Measurements from ENCODE around the gene SEPTIN5.
"Not testable (repeated sequence)": the region's sequence is repeated elsewhere in the genome, so short reads cannot be mapped to it uniquely, and the experiment has no call there.

Gene SEPTIN5

DNA sequence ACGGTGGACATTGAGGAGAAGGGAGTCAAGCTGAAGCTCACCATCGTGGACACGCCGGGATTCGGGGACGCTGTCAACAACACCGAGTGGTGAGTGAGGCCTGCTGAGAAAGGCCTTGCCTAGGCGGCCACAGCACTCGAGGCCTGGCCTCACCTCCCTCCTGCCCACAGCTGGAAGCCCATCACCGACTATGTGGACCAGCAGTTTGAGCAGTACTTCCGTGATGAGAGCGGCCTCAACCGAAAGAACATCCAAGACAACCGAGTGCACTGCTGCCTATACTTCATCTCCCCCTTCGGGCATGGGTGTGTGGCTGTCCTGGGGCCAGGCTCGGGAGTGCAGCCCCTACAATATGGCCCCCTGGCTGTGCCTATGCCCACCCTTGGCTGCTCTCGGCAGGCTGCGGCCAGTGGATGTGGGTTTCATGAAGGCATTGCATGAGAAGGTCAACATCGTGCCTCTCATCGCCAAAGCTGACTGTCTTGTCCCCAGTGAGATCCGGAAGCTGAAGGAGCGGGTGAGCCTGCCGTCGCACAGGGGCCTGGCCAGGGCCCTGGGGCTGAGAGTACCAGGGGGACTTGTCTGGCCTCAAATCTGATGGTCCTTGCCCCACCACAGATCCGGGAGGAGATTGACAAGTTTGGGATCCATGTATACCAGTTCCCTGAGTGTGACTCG, 6.0 kb downstream of the SEPTIN5 start:
- no peak for DNase-seq (ENCODE audit: low spot score)

DNA sequence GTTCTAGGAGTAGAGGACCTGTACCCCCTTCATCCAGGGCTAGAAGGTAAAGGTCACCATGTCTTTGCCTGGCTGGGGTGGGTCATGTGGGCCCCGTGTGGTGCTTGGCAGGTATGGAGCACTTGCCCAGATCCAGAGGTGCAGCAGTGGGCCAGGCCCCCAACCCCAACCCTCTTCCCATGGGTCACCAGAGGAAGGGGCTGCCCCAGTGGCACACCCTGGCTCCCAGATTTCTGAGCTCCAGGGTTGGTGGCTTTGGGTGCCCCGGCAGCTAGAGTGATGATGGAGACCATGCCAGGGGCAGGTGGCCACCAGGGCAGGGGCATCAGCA, 6.7 kb downstream of the SEPTIN5 start:
- no peak for DNase-seq (ENCODE audit: low spot score)

DNA sequence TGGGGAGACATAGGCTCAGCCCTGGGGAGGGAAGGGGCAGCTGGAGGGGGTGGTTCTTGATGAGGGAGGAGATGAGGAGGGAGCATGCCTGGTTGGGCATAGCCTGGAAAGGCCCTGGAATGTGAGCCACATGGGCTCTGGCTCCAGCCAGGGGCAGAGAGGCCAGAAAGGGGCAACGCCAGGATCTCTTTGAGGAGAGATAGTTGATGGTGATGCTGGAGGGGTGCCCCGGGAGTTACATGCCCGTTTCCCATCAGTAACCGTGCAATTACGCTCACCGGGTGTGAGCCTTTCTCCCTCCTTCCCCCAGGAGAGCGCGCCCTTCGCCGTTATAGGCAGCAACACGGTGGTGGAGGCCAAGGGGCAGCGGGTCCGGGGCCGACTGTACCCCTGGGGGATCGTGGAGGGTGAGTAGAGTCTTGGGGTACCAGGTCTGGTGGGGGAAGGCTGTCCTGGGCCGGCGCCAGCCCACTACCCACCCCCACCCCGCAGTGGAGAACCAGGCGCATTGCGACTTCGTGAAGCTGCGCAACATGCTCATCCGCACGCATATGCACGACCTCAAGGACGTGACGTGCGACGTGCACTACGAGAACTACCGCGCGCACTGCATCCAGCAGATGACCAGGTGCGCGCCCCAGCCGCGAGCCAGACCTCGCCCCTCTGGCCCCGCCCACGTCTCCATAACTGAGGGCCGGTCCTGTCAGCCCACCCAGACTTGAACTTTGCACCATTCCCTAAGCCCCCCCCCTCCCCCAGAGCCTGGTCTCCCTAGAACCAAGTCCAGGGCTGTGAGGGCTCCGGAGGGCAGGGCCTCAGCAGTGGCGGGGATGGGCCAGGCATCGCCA, 7.3 kb downstream of the SEPTIN5 start:
- no peak for DNase-seq (ENCODE audit: low spot score)

DNA sequence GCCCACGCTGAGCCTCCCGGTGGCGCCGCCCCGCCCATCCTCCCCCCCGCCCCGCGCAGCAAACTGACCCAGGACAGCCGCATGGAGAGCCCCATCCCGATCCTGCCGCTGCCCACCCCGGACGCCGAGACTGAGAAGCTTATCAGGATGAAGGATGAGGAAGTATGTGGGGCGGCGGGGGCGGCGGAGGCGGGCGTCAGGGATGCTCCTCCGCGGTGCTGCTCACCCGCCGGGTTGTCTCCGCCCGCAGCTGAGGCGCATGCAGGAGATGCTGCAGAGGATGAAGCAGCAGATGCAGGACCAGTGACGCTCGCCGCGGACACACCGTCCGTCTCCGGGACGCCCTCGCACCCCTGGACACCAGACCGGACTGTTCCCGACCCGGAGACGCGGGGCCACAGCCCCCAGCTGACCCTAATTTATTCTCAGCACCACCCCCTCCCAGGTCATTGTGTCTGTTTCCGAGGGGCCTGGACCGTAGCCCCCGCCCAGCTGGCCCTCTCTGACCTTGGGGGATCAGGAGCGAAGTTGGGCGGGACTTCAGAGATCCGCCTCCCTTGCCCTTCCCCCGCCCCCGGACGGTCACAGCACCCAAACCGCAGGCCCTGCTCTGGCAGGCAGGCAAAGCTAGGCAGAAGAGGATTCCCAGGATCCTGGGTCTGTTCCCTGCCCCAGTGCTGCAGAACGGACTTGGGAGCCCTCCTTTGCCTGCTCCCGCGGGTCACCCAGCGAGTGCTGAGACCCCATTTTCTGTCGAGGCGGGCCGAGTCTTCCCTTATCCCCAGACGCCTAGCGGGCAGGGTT, 8.1 kb downstream of the SEPTIN5 start:
- DNase-seq (ENCODE audit: low spot score), result no peak

DNA sequence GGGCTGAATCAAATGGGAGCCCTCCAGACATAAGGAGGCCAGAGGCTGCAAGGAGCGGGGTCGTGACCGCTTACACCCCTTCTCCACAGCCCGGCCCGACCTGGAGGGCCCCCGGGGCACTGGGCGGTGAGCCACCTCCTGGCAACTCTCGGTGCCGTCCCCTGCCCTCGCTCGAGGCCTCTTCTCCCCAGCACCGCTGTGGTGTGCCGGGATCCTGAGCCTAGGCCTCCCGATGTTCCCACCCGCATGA, 8.6 kb downstream of the SEPTIN5 start:
- no peak for DNase-seq (ENCODE audit: low spot score)

DNA sequence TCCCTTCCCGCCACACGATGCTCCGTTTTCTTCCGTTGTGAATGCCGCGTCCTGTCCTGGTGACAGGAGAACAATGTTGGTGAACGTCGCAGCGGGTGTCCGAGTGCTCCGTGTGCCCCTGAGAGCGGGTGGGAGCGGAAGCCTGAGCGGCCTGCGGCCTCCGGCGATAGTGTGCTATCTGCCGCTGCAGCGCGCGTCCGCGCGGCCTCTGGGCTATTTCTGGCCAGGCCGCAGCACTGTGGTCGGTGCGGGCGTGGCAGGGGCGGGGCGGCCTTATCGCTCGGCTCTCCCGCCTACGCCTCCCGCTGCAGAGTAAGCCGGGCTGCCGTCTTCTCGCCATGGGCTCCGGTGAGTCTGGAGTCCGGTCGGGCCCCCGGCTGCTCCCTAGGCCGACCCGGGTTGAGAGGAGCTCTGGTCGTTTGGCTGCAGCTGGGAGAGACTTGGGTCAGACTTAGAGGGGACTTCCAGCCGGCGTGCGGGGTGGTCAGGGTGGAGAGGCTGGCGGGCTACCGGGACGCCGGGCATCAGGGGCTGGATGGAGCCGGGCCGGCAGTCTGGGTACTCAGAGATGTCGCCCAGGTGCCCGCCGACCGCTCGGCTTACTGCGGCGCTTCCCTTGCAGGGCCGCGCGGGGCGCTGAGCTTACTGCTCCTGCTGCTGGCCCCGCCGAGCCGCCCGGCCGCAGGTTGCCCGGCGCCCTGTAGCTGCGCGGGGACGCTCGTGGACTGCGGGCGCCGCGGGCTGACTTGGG, 9.1 kb downstream of the SEPTIN5 start, which contains the start of gene GP1BB:
Gene GP1BB (plus strand): TSS at position 308 of the 751 bp plus-strand sequence. CDS start 31 bp downstream, at position 339.
- no peak for DNase-seq (ENCODE audit: low spot score)

DNA sequence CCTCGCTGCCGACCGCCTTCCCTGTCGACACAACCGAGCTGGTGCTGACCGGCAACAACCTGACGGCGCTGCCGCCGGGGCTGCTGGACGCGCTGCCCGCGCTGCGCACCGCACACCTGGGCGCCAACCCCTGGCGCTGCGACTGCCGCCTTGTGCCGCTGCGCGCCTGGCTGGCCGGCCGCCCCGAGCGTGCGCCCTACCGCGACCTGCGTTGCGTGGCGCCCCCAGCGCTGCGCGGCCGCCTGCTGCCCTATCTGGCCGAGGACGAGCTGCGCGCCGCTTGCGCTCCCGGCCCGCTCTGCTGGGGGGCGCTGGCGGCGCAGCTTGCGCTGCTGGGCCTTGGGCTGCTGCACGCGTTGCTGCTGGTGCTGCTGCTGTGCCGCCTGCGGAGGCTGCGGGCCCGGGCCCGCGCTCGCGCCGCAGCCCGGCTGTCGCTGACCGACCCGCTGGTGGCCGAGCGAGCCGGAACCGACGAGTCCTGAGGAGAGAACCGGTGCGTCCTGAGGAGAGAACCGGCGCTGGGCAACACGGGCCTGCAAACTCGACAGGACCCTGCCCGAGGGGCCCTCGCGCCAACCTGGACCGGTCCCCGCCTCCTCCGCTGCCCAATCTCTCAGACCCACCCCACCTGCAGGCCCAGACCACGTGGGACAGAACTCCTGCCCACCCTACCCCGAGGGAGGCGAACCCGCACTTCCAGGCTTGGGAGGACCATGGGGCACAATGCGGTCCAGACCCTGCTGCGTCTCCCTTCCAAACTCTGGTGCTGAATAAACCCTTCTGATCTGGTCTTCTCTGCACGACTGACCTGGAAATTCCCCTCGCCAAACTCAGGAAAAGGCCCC, 9.9 kb downstream of the SEPTIN5 start:
- DNase-seq (ENCODE audit: low spot score), result no peak

DNA sequence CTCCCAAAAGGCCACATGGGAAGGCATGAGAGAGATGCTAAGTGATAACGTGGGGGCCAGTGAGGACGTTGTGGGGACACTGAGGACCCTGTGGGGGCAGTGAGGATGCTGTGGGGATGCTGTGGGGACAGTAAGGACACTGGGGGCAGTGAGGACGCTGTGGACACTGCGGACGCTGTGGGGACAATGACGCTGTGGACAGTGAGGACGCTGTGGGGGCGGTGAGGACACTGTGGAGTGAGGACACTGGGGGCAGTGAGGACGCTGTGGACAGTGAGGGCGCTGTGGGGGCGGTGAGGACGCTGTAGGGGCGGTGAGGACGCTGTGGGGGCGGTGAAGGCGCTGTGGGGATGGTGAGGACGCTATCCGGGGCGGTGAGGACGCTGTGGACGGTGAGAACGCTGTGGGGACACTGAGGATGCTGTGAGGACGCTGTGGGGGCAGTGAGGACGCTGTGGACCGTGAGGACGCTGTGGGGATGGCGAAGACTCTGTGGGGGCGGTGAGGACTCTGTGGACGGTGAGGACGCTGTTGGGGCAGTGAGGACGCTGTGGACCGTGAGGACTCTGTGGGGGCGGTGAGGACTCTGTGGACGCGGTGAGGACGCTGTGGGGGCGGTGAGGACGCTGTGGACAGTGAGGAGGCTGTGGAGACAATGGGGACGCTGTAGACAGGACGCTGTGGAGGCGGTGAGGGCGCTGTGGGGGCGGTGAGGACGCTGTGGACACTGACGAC, 10.8 kb downstream of the SEPTIN5 start:
- DNase-seq (ENCODE audit: low spot score), result no peak

DNA sequence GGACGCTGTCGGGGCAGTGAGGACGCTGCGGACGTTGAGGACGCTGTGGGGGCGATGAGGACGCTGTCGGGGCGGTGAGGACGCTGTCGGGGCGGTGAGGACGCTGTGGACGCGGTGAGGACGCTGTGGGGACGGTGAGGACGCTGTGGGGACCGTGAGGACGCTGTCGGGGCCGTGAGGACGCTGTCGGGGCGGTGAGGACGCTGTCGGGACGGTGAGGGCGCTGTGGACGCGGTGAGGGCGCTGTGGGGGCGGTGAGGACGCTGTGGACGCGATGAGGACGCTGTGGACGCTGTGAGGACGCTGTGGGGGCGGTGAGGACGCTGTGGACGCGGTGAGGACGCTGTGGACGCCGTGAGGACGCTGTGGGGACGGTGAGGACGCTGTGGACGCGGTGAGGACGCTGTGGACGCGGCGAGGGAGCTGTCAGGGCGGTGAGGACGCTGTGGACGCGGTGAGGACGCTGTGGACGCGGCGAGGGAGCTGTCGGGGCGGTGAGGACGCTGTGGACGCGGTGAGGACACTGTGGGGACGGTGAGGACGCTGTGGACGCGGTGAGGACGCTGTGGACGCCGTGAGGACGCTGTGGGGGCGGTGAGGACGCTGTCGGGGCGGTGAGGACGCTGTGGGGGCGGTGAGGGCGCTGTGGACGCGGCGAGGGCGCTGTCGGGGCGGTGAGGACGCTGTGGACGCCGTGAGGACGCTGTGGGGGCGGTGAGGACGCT, 11.9 kb downstream of the SEPTIN5 start:
- DNase-seq (ENCODE audit: low spot score), result not testable (repeated sequence)

DNA sequence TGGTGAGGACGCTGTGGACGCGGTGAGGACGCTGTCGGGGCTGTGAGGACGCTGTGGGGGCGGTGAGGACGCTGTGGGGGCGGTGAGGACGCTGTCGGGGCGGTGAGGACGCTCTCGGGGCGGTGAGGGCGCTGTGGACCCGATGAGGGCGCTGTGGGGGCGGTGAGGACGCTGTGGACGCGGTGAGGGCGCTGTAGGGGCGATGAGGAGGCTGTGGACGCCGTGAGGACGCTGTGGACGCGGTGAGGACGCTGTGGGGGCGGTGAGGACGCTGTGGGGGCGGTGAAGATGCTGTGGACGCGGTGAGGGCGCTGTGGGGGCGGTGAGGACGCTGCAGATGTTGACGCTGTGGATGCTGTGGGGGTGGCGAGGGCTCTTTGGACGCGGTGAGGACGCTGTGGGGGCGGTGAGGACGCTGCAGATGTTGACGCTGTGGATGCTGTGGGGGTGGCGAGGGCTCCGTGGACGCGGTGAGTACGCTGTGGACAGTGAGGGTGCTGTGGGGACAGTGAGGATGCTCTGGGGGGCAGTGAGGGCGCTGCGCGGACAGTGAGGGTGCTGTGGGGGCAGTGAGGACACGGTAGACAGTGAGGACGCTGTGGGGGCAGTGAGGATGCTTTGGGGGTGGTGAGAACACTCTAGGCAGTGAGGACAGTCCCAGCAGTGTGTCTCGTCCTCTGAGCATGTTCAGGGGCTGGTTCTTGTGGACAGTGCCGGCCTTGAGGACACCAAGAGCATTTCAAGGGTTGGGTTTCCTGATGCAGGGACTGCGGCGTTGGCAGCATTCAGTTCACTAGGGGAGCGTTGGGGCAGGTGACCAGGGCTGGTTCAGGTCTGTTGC, 13.2 kb downstream of the SEPTIN5 start:
- DNase-seq (ENCODE audit: low spot score), result no peak

DNA sequence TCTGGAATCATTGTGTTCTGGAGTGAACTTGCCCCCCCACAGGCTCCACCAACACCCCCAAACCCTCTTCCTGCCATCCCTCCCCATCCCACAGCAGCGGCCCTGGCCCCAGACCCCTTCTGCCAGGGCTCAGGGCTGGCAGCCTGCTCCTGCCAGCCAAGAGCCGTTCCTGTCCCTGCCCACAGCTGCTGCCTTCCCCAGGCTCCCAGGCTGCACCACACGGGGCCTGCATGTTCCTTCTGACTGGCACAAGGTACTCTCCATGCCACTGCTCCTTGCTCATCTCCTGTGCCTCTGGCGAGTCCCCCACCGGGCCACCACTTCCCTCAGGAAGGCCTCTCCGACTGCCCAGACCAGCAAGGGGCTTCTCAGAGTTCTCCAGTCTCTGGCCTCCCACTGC, 14.0 kb downstream of the SEPTIN5 start:
- no peak for DNase-seq (ENCODE audit: low spot score)

DNA sequence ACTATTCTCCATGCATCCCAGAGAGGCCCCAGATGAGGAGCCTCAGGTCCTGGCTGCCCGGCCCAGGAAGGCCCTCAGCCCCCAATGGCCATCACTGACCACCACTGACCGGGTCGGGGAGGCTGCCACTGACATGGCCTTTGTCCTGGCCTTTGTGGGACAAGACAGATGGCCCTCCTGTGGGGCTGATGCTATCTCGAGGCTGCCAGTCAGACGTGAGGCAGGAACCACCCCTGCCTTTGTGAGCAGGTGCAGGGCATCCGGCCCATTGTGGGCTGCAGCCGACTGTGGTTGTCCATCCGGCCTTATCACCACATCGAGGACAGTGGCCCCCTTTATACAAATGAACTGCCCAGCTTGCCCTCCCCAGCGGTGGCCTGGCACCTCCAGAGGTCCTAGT, 14.5 kb downstream of the SEPTIN5 start:
- no peak for DNase-seq (ENCODE audit: low spot score)

DNA sequence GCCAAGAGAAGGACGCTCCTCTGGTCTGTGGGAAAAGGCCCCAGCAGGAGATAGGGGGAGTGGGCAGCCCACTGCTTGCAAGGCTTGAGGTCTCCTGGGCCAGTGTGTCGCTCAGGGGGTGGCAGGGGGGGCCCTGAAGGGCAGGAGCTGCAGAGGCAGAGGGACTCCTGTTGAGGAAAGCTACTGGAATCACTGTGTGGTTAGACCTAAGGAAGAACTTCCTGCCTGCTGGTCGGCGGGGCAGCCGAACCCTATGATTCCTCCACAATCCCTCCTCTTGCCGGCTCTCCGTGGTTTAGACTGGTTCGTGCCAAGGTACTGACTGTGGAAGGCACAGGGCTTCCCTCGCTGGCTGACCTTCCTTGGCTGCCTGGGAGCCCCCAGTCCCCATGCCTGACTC, 15.2 kb downstream of the SEPTIN5 start:
- no peak for DNase-seq (ENCODE audit: low spot score)

DNA sequence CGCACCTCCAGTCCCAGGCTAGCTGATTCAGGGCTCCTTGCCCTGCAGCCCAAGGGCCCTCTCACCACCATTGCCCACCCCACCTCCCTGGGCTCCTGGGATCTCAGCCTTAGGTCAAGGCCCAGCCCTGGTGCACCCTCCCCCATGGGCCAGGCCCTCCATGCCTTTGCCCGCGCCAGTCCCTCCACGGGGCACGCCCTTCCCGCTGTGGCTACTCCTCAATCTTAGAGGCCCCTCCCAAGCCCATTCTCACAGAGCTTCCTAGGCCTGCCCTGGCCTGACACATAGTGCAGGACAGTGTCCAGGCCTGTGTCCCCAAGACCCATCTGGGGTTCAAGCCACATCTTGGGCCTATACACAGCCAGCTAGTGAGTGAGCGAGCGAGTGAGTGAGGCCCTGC, 15.9 kb downstream of the SEPTIN5 start:
- no peak for DNase-seq (ENCODE audit: low spot score)

DNA sequence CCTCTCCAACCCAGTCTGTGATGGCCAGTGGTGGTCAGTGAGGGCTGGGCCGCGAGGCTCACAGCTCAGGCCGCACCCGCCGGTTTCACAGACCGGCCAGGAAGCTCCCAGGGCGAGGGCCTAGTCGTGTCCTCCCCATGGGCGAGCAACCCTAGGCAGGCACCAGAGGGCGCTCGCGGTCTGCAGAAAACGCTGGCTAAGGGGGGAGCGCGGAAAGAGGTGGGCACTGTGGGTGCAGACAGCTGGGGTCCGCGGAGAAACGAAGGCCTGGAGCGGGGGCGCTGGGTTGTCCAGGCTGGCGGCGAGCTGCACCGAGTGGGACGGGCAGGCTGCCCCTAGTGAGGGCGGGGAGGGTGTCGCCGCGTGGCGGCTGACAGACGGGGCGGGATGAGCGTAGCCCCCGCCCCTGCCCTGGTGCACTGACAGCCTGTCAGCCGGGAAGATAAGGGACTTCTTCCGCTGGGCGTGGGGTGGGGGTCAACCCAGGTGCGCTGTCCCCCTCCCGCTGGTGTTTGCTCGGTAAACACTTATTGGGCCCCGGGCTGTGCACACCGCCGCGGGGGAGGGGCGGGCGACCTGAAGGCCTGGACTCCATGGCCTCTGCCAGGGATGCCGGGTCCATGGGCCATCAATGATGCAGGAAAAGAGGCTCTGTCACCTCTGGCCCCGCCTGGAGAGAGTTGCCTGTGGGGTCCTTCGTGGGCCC, 16.5 kb downstream of the SEPTIN5 start:
- peak; percentile 93 for DNase-seq (ENCODE audit: low spot score)

DNA sequence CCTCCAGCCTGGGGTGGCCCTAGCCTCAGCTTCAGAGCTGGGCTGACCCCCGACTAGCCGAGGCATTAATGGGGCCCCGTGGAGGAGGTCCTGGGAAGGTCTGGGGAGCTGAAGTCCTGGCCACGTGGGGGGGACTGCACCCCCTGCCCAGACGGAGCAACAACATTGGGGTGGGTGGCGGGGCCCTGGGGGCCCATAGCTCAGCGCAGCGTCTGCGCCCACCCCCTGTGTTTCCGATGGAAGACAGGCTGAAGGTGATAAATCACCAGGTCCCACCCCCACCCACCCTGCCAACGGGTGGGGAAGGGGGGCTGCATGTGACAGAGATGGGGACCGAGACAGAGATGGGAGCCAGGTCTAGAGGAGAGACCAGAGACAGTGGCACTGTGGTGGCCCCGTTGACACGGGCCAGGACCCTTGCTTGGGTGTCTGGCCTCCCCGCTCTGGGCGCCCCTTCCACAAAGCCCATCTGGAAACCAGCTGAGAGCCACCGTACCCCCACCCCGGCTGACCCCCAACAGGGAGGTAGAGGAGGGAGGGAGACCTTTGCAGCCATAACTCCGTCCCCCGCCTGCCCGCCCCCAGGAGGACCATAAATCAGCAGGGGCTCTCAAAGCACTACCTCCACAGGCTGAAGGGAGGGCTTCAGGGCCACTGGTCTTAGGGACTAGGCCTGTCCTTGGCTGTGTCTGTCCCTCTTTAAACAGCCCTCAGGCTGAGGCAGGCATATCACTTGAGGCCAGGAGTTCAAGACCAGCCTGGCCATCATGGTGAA, 17.2 kb downstream of the SEPTIN5 start:
- no peak for DNase-seq (ENCODE audit: low spot score)

DNA sequence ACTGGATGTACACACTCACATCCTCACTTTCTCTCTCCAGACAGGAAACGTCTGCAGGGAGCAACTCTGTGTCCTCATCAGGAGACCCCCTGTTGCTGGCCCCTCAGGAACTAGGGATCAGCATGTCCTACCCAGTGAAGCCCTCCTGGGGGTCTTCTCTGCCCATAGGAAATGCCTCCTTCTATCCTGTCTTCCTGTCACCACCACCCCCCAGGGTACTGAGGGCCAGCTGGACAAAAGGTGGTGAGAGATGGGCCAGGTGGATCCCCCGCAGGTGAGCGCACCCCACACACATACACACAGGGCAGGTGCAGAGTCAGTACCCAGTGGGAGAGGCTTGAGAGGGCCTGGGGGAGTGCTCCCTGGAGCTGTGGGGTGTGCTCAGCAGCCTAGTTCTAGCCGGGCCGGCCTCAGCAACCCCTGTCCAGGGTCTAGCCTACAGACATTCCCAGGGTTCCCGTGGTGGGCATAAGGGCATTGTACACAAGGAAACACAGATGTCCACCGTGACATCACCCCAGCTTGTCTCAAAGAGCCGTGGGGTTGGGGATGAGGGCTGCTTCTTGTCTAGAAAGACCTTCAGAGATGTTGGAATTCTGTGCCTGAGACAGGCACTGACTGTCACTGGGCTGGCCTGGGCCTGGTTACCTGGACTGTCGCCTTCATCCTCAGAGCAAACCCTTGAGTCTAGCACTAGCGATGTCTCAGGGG, 18.3 kb downstream of the SEPTIN5 start:
- no peak for DNase-seq (ENCODE audit: low spot score)
